GM12878 (cell line): ENCODE results near the gene KIF21B. TPM values are rescaled to one million over a fixed set of nuclear protein-coding genes. Genes with fewer than 3 reads are reported as not detected.

Source experiments
- ATAC-seq: fragments of 200-7000 bp; cut with Tn5 transposase; 3 replicates; pipeline ENCODE4 v1.9.1; 2020; ENCODE audit warnings: mild to moderate bottlenecking, moderate library complexity
- BruUV-seq: library from RNA; stranded (reverse); fragments of 400-500 nt; replicated peaks from 2 replicates; lab custom pipeline; 2021; lab: Mats Ljungman, UMichigan
- CTCF ChIA-PET: fragments of 300-600 bp; sonication (Branson Sonifier 250); formaldehyde crosslinking; extraction: SDS; loops from one replicate; lab custom pipeline; 2021; ENCODE audit warnings: inconsistent platforms; lab: Yijun Ruan, JAX
- POLR2A ChIA-PET: fragments of 350-600 bp; formaldehyde crosslinking; extraction: SDS; loops from one replicate; lab custom pipeline; 2021; ENCODE audit warnings: inconsistent platforms; lab: Charles Lee
- RAD21 ChIA-PET: fragments of 300-600 bp; sonication (Branson Sonifier 250); formaldehyde crosslinking; loops from one replicate; lab custom pipeline; 2023; ENCODE audit warnings: antibody characterized with exemption; ENCODE audit not compliant: unreplicated experiment; lab: Charles Lee
- SMC1A ChIA-PET: fragments of 300-600 bp; sonication (Branson Sonifier 250); formaldehyde crosslinking; loops from one replicate; lab custom pipeline; 2023; ENCODE audit not compliant: unreplicated experiment, uncharacterized antibody; lab: Charles Lee
- DNase-seq: peaks from one replicate; pipeline ENCODE4 v3.0.0-alpha.2; 2011; ENCODE audit warnings: low read depth, low spot score
- FAIRE-seq: peaks from 3 replicates; lab custom pipeline; 2011; peaks lifted over from hg19 to GRCh38; lab: Jason Lieb, UNC
- H2AFZ ChIP-seq: 2 replicates; pipeline ENCODE4 v1.6.0; 2011; ENCODE audit warnings: low read depth, low read length, control low read depth; ENCODE audit not compliant: control insufficient read depth
- H3K27ac ChIP-seq: 2 replicates; pipeline ENCODE4 v1.5.1; 2011; ENCODE audit warnings: control low read depth; ENCODE audit not compliant: control insufficient read depth, insufficient read depth
- H3K27me3 ChIP-seq, 2 experiments: replicated peaks in 1 of 2; 2 replicates each; pipeline versions ENCODE4 v1.6.0 to v1.6.1; 2011; ENCODE audit warnings: low read length in 1 of 2; ENCODE audit not compliant: control insufficient read depth in 2 of 2, insufficient read depth in 2 of 2
- H3K36me3 ChIP-seq, 2 experiments: 2 replicates each; pipeline ENCODE4 v1.5.1; 2011; ENCODE audit warnings: low read length in 1 of 2; ENCODE audit not compliant: control insufficient read depth in 2 of 2, insufficient read depth in 2 of 2
- H3K4me1 ChIP-seq: 2 replicates; pipeline ENCODE4 v1.6.1; 2011; ENCODE audit warnings: mild to moderate bottlenecking, low read length, moderate library complexity, mixed read lengths; ENCODE audit not compliant: control insufficient read depth, insufficient read depth
- H3K4me2 ChIP-seq: 2 replicates; pipeline ENCODE4 v1.6.0; 2011; ENCODE audit warnings: control low read depth; ENCODE audit not compliant: control insufficient read depth, insufficient read depth
- H3K4me3 ChIP-seq: fragments of 200-600 bp; sonication (generic); 2 replicates; pipeline ENCODE4 v1.5.1; 2016
- H3K79me2 ChIP-seq: 2 replicates; pipeline ENCODE4 v1.6.0; 2011; ENCODE audit warnings: low read length; ENCODE audit not compliant: control insufficient read depth, insufficient read depth
- H3K9ac ChIP-seq: 2 replicates; pipeline ENCODE4 v1.8.0; 2011; ENCODE audit warnings: low read length, control low read depth, mixed read lengths; ENCODE audit not compliant: control insufficient read depth, insufficient read depth
- H3K9me3 ChIP-seq: replicated peaks from 3 replicates; pipeline ENCODE4 v1.5.1; 2011; ENCODE audit warnings: mild to moderate bottlenecking, low read length; ENCODE audit not compliant: control insufficient read depth, insufficient read depth
- H4K20me1 ChIP-seq: 2 replicates; pipeline ENCODE4 v1.6.0; 2011; ENCODE audit not compliant: control insufficient read depth, insufficient read depth
- ASH2L ChIP-seq: fragments of 300-600, 200-600 bp; sonication (generic); IDR thresholded peaks from 2 replicates; pipeline ENCODE4 v1.6.1; 2017; ENCODE audit warnings: low read depth, mild to moderate bottlenecking, borderline replicate concordance
- BCLAF1 ChIP-seq: fragments of 450-650 bp; IDR thresholded peaks from 2 replicates; pipeline ENCODE4 v1.6.1; 2017; ENCODE audit warnings: antibody characterized with exemption, mild to moderate bottlenecking, moderate library complexity
- BMI1 ChIP-seq: fragments of 450-650 bp; IDR thresholded peaks from 2 replicates; pipeline ENCODE4 v1.6.1; 2016; ENCODE audit warnings: mild to moderate bottlenecking, moderate library complexity, borderline replicate concordance
- CHD4 ChIP-seq: fragments of 200-600 bp; sonication (generic); IDR thresholded peaks from 2 replicates; pipeline ENCODE4 v1.6.1; 2016; ENCODE audit warnings: mild to moderate bottlenecking
- EED ChIP-seq: sonication (generic); IDR thresholded peaks from 2 replicates; pipeline ENCODE4 v1.6.1; 2016; ENCODE audit warnings: antibody characterized with exemption, low read depth
- HDAC2 ChIP-seq: fragments of 200-600 bp; sonication (generic); IDR thresholded peaks from 2 replicates; pipeline ENCODE4 v1.6.1; 2017
- IRF3 ChIP-seq: fragments of 450-650 bp; IDR thresholded peaks from 2 replicates; pipeline ENCODE4 v1.6.1; 2014; ENCODE audit warnings: mild to moderate bottlenecking
- KDM1A ChIP-seq: fragments of 200-600 bp; sonication (generic); IDR thresholded peaks from 2 replicates; pipeline ENCODE4 v1.6.1; 2016; ENCODE audit warnings: borderline replicate concordance
- MEF2A ChIP-seq: IDR thresholded peaks from 2 replicates; pipeline ENCODE4 v1.6.1; 2011; ENCODE audit warnings: low read depth, mild to moderate bottlenecking, low read length, moderate library complexity; ENCODE audit not compliant: insufficient read depth
- MYC ChIP-seq: IDR thresholded peaks from 2 replicates; pipeline ENCODE4 v1.6.1; 2011; ENCODE audit warnings: mild to moderate bottlenecking, low read length, moderate library complexity, inconsistent platforms; ENCODE audit not compliant: insufficient read depth, insufficient replicate concordance, insufficient read length, severe bottlenecking
- NR2F1 ChIP-seq: fragments of 450-650 bp; conservative IDR thresholded peaks from 2 replicates; pipeline ENCODE4 v1.6.1; 2017; ENCODE audit warnings: mild to moderate bottlenecking
- PBX3 ChIP-seq: IDR thresholded peaks from 2 replicates; pipeline ENCODE4 v1.6.1; 2011; ENCODE audit warnings: mild to moderate bottlenecking, low read depth, low read length, moderate library complexity; ENCODE audit not compliant: insufficient replicate concordance
- RAD21 ChIP-seq: IDR thresholded peaks from 2 replicates; pipeline ENCODE4 v1.6.1; 2011; ENCODE audit warnings: mild to moderate bottlenecking, low read depth, low read length, moderate library complexity; ENCODE audit not compliant: insufficient read depth
- RFX5 ChIP-seq: IDR thresholded peaks from 2 replicates; pipeline ENCODE4 v1.6.1; 2011; ENCODE audit warnings: low read depth, low read length, improper control_type of control experiment
- SIN3A ChIP-seq: IDR thresholded peaks from 2 replicates; pipeline ENCODE4 v1.6.1; 2012; ENCODE audit warnings: low read depth, low read length, improper control_type of control experiment
- SMARCA5 ChIP-seq: fragments of 450-650 bp; IDR thresholded peaks from 2 replicates; pipeline ENCODE4 v1.6.1; 2017; ENCODE audit warnings: mild to moderate bottlenecking
- SMC3 ChIP-seq: IDR thresholded peaks from 2 replicates; pipeline ENCODE4 v1.6.1; 2011; ENCODE audit warnings: low read length, improper control_type of control experiment, borderline replicate concordance
- SREBF2 ChIP-seq: IDR thresholded peaks from 2 replicates; pipeline ENCODE4 v1.6.1; 2012; ENCODE audit warnings: mild to moderate bottlenecking, low read length
- TCF7 ChIP-seq: IDR thresholded peaks from 2 replicates; pipeline ENCODE4 v1.6.1; 2014; ENCODE audit warnings: antibody characterized with exemption, borderline replicate concordance
- YY1 ChIP-seq: IDR thresholded peaks from 2 replicates; pipeline ENCODE4 v1.6.1; 2011; ENCODE audit warnings: low read depth, mild to moderate bottlenecking, low read length
- WGBS: methylation state at CpG from one replicate; pipeline ENCODE4 v1.1.6; 2016; ENCODE audit warnings: low lambda C conversion rate; ENCODE audit not compliant: insufficient replicate concordance, insufficient coverage; ENCODE audit errors: missing lambda C conversion rate; 5-methylcytosine and 5-hydroxymethylcytosine counted together
- in situ Hi-C: fragments of 300-500 bp; cut with MboI; formaldehyde crosslinking; loops from 9 replicates; pipeline ENCODE4 v1.14.3; 2018; ENCODE audit warnings: mixed read lengths
- intact Hi-C: fragments of 100-400 bp; cut with micrococcal nuclease; formaldehyde crosslinking; loops from one replicate; pipeline ENCODE4 v1.14.2; 2022; ENCODE audit not compliant: unreplicated experiment
- polyA plus RNA-seq, 11 experiments: library from polyadenylated mRNA; depleted of rRNA in 4 of 11; unstranded in 6 of 11; stranded (reverse) in 5 of 11; fragments of >200 nt; fragmentation: Nextera tagmentation in 4 of 11; fragmentation: Illumina TruSeq in 1 of 11; extraction: Ambion mirVana in 4 of 11; extraction: Trizol in 1 of 11; gene quantifications; 1 replicate in 1 of 11; 2 replicates in 10 of 11; pipeline versions ENCODE4 v1.2.1 to v1.2.3, GENCODE V29; 2011 to 2016; ENCODE audit warnings: inconsistent platforms in 2 of 11, missing spikeins in 2 of 11, low read depth in 1 of 11
- total RNA-seq, 4 experiments: library from RNA; depleted of rRNA in 3 of 4; stranded (reverse); fragments of >200 nt in 3 of 4; fragmentation: Illumina TruSeq in 1 of 4; extraction: Trizol in 1 of 4; gene quantifications; 2 replicates each; pipeline versions ENCODE4 v1.2.1 to v1.2.3, GENCODE V29; 2013 to 2021

KIF21B gene
- total and polyA plus RNA-seq, 10 of the 15 experiments (the other 5 are each of a cell fraction or from before 2014, with no cell fraction given), result 2.3 to 47.7 (median 12.6) TPM

- Histone ChIP-seq H3K4me1 (no peaks in the 10 kb centered on the region), H3K27ac (no peak overlapping the region), H2AFZ (no peak overlapping the region), H3K79me2 (no peaks in the 10 kb centered on the region), H3K4me3 (no peak overlapping the region), H3K36me3 (no peaks in the 10 kb centered on the region), H3K9me3 (no peaks in the 10 kb centered on the region), H3K9ac (no peak overlapping the region), H3K4me2 (no peak overlapping the region), H4K20me1 (no peaks in the 10 kb centered on the region), H3K27me3 (no peaks in the 10 kb centered on the region; a peak in 1 of 4 replicates)
- no TSS peak for BruUV-seq
- peak; percentile 97 for ATAC-seq
- DNase-seq, result no peak
- ChIA-PET SMC1A (interaction anchor here (0.5 to 6.0 kb wide), 16 partner anchors 18 to 758 kb away, joined by 3 to 91 read pairs (median 4); partner anchors contain the start of gene KIF21B), POLR2A (interaction anchor here (2.1 kb wide), 1 partner anchor 71 kb away, joined by 12 read pairs; no protein-coding TSS in a partner anchor), CTCF (interaction anchor here (0.7 to 18.1 kb wide), 19 partner anchors 8 to 484 kb away, joined by 3 to 250 read pairs (median 4); partner anchors contain the start of genes KIF21B and TMEM9), RAD21 (interaction anchor here (0.6 to 12.4 kb wide), 15 partner anchors 16 to 488 kb away, joined by 3 to 128 read pairs (median 4); no protein-coding TSS in a partner anchor)
- in situ Hi-C loops, result loop anchor here (5.0 kb wide), 2 partner anchors 66 to 136 kb away; no protein-coding TSS in a partner anchor
- WGBS, result 34% methylated on average over 13 of the region's 13 CpGs
- intact Hi-C loops, result loop anchor here (1.0 to 10.0 kb wide), 5 partner anchors 64 to 421 kb away; partner anchors contain the start of gene KIF14
- peak; percentile 97 for FAIRE-seq
- no peak for TF ChIP-seq ASH2L
- TF ChIP-seq NR2F1, result no peak
- TF ChIP-seq MEF2A, result 0 out of 2 replicates have a peak, but pooled peaks have one; percentile 17
- TF ChIP-seq BCLAF1, result no peak
- TF ChIP-seq SREBF2, result no peak
- TF ChIP-seq MYC, result no peak
- TF ChIP-seq BMI1, result peak; percentile 54; the same call in 1 of the 2 replicates
- TF ChIP-seq YY1, result peak; percentile 72
- TF ChIP-seq HDAC2, result no peak
- no peak for TF ChIP-seq KDM1A
- no peak for TF ChIP-seq TCF7
- TF ChIP-seq PBX3, result no peak
- no peak for TF ChIP-seq SIN3A
- TF ChIP-seq IRF3, result no peak
- no peak for TF ChIP-seq EED
- peak; percentile 99 for TF ChIP-seq RAD21
- TF ChIP-seq SMC3, result peak; percentile 98
- peak; percentile 66; the same call in 1 of the 2 replicates for TF ChIP-seq RFX5
- 0 out of 2 replicates have a peak, but pooled peaks have one; percentile 26 for TF ChIP-seq SMARCA5
- TF ChIP-seq CHD4, result no peak
Measured at GRCh38 chr1:201042779-201043461, 19.4 kb upstream of the KIF21B start.
